B cell (primary cell): ENCODE measurements around the gene IMMP2L.
"Not testable (repeated sequence)": the region's sequence is repeated elsewhere in the genome, so short reads cannot be mapped to it uniquely, and the experiment has no call there.

Experiments
- EZH2 ChIP-seq: IDR thresholded peaks from 2 replicates; pipeline ENCODE4 v1.6.1; 2012; ENCODE audit warnings: borderline replicate concordance, low read depth, mild to moderate bottlenecking, moderate library complexity, low read length; ENCODE audit not compliant: insufficient read depth, poor library complexity, severe bottlenecking
- TF ChIP-seq, protein P1 (sequence below): fragments of 200-600 bp; IDR thresholded peaks from one replicate; pipeline ENCODE4 v1.8.0; 2022; ENCODE audit warnings: antibody characterized with exemption, mild to moderate bottlenecking

- TF ChIP-seq, protein P1, sequence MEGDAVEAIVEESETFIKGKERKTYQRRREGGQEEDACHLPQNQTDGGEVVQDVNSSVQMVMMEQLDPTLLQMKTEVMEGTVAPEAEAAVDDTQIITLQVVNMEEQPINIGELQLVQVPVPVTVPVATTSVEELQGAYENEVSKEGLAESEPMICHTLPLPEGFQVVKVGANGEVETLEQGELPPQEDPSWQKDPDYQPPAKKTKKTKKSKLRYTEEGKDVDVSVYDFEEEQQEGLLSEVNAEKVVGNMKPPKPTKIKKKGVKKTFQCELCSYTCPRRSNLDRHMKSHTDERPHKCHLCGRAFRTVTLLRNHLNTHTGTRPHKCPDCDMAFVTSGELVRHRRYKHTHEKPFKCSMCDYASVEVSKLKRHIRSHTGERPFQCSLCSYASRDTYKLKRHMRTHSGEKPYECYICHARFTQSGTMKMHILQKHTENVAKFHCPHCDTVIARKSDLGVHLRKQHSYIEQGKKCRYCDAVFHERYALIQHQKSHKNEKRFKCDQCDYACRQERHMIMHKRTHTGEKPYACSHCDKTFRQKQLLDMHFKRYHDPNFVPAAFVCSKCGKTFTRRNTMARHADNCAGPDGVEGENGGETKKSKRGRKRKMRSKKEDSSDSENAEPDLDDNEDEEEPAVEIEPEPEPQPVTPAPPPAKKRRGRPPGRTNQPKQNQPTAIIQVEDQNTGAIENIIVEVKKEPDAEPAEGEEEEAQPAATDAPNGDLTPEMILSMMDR, result not testable (repeated sequence)
- not testable (repeated sequence) for TF ChIP-seq EZH2
These were observed 56.9 kb downstream of the IMMP2L start for GRCh38 chr7:111505422-111505821.
